Measurements from ENCODE around the gene ZNF37A.

DNA sequence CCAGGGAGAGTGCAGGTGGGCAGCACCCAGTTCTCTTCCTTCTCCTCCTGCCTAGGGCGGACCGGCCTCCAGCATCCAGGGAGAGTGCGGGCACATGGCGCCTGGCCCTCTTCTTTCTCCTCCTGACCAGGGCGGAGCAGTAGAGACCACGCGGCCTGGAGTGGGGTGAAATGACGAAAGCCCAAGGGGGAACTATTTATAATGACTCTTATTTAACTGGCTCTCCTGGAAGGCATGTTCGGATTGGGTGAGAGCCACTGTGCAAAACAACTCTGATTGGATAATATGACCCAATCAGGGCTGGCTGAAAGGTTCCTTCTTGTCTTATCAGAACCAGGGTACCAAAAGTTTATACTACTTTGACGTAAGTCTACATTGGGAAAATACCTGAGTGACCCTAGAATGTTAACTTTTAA, 63.1 kb downstream of the ZNF37A start:
- TF ChIP-seq, protein P1, sequence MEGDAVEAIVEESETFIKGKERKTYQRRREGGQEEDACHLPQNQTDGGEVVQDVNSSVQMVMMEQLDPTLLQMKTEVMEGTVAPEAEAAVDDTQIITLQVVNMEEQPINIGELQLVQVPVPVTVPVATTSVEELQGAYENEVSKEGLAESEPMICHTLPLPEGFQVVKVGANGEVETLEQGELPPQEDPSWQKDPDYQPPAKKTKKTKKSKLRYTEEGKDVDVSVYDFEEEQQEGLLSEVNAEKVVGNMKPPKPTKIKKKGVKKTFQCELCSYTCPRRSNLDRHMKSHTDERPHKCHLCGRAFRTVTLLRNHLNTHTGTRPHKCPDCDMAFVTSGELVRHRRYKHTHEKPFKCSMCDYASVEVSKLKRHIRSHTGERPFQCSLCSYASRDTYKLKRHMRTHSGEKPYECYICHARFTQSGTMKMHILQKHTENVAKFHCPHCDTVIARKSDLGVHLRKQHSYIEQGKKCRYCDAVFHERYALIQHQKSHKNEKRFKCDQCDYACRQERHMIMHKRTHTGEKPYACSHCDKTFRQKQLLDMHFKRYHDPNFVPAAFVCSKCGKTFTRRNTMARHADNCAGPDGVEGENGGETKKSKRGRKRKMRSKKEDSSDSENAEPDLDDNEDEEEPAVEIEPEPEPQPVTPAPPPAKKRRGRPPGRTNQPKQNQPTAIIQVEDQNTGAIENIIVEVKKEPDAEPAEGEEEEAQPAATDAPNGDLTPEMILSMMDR (IDR thresholded peaks at IDR 0.05), result no peak
- TF ChIP-seq EP300 (IDR thresholded peaks at IDR 0.05), result no peak
- no peak for TF ChIP-seq POLR2A (IDR thresholded peaks at IDR 0.05)
- no peak for TF ChIP-seq POLR2AphosphoS5 (IDR thresholded peaks at IDR 0.05)

Measured in sigmoid colon (tissue), 4 donors.